NCI-H1417 treated with DMSO at 0.1 percent for 48 hours (cell line): Measurements from ENCODE around the gene ACTN2.

ENCODE experiments used
- DNase-seq: peaks from one replicate; lab custom pipeline; 2025; lab: John Stamatoyannopoulos, UW

Gene ACTN2

DNA sequence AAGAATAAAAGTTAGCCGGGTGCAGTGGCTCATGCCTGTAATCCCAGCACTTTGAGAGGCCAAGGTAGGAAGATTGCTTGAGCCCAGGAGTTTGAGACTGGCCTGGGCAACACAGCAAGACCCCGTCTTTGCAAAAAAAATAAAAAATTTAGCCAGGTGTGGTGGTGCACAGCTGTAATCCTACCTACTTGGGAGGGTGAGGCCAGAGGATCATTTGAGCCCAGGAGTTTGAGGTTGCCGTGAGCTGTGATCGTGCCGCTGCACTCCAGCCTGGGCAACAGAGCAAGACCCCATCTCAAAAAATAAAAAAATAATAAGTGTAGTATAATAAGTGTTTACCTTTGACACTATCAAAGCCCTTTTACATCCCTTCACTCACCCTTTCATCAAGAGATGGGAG lies 5.0 kb downstream of the ACTN2 start:
- DNase-seq: no peak

DNA sequence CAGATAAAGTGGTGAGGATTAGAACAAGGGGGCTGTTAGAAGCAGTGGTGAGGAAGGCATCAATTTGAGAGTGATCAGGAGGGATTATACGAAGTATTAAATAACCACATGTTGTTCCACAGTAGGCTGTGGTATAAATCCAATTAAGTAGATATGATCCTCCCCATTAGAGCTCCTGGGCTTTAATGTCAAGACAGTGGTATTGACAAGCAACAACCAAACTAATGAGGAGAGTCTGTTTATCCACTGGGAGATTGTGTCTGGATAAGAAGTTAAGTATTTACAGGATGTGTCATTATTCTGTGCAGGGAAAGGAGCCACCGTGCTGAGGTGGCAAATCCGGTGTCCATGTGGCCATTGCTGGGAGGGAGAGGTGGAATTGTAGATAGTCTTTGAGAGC lies 5.8 kb downstream of the ACTN2 start:
- DNase-seq: no peak

DNA sequence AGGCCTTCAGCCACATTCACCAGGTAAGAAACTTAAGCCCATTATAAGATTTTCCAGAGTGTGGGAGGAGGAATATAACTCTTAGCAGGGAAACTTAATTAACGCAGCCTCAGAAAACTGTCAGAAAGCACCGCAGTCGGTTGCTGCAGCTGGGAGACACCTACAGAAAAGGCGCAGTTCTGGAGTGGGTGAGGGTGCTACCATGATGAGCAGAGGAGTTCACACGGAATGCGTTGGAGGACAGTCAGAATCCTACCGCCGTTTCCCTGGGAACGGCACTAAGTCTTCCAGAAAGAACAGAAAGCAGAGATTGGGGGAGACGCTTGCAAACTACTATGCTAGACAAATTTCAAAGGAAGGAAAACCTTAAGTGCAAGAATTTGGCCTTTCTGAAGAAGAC lies 6.4 kb downstream of the ACTN2 start:
- no peak for DNase-seq

DNA sequence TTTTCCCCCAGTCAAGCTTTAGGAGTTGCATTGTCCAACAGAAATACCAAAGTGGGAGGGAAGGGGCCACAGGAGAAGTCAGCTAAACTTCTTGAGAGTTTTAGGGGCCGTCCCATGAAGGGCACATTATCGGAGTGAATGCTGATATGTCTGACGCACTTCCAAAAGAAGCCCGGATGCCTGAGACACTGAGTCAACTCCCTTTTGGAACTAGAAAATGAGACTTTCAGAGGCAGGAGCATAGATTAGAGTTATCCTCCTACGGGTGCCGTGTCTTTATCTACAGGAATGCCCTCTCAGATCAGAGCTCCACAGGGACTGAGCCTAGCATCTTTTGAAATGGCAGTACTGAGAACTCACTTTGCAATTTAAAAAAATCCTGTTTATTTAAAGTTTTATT lies 13.1 kb downstream of the ACTN2 start:
- no peak for DNase-seq

DNA sequence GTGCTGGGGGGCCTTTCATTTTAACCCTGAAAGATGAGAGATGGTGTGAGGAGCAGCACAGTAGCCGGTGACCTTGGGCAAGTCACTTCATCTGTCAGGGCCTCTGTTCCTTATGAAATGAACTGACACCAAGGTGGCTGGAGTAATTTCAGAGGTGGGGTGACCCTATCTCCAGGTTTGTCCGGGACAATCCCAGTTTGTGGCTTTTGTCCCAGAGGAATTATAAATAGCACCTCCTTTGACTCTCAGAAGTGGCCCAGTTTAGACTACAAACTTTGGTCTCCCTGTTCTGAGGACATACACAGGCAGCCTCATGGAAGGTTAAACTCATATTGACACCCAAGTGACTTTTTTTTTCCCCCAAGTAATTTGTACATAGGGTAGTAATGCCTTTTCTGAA lies 14.6 kb downstream of the ACTN2 start:
- DNase-seq: no peak

DNA sequence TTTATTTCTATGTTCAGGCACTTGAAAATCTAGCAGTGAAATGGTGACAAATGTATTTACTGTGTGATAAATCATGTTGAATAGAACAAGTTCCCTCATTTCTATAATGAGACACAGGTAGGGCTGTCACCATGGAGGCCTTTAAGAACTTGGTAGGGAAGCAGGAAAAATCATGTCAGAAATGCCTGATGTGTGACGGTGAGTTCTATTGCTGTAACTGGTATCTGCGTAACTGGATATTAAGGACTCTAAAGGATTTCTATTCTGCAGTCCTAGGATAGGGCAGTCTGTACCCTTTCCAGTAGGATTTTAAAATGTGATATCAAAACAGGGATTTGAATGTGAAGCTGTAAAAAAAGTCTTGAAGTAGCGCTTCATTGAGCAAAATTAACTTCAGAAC lies 15.5 kb downstream of the ACTN2 start:
- DNase-seq: no peak

DNA sequence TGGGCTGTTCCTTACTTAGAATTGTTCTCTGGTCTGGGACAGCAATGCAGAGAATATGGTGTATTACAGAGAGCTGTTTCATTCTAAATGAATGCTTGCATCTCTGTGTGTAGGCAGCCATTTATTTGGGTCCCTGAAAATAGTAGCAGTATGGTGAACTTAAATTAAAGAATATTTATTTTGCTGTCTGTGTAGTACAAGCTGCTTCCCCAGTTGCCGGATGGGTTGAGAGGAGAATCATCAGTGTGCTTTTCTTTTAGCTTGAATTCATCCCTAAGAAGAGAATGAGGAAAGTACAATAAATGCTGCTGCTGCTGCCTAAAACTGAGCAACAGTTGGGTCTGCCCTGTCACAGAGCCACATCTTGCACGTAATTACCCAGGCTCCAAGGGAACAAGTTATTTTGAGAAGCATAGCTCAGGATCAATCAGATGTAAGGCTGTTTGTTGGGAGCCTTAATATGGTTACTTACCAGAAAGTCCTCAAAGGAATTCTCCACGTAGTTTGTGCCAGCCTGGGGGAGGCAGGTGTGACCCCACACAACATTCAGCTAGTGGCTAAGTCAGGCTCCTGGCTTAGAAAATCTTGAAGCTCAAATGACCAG lies 16.6 kb downstream of the ACTN2 start:
- no peak for DNase-seq

DNA sequence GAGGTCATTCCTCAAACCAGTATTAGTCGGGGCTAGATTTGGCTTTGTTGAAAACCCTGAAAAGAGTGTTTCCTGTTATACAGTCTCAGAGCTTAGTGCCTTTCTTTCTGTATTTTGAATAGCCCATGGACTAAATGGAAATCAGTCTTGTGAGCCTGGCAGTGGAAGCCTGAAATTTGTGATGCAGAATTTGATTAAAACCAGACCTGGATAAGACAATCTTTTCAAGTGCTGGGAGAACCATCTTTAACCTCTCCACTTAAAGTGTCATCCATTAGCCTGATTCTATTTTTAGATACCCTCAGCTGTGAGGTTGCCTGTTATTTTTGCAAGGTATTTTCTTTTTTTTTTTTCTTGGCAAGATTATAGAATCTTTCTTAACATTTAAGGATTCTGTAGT lies 19.5 kb downstream of the ACTN2 start:
- DNase-seq: no peak

DNA sequence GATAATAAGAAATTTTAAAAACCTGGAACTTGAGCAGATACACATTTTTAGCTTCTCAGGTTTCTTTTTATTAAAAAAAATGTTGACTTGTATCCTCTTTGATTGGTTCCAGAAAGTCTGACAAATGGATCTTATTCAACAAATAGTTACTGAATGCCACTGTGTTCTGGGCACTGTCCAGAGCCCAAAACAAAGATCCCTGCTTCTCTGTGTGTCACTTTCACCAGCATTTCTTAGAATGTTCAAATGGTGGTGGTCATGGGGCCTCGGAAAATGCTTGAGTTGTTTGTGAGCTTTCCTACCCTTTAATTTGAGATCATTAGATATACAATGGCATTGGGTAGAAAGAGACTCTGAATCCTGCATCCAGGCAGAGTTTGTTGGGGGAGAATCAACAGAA lies 19.9 kb downstream of the ACTN2 start:
- DNase-seq: no peak

DNA sequence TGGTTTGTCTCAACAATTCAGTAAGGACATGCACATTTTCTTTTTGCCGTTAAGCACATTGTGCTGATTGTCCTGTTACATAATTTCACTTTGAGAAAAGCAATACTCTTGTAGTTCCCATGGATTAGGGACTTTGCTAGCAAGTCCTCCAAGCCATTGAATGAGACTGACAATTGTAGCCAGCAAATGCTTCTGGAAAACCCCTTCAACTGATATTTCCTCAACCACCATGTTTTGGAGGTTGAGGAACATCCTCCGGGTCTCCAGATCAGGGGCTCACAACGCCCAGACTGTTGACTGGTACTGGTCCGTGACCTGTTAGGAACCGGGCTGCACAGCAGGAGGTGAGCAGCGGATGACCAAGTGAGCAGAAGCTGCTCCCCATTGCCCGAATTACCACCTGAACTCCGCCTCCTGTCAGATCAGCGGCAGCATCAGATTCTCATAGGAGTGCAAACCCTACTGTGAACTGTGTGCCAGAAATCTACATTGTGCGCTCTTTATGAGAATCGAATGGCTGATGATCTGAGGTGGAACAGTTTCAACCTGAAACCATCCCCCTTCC lies 24.1 kb downstream of the ACTN2 start:
- DNase-seq: no peak

DNA sequence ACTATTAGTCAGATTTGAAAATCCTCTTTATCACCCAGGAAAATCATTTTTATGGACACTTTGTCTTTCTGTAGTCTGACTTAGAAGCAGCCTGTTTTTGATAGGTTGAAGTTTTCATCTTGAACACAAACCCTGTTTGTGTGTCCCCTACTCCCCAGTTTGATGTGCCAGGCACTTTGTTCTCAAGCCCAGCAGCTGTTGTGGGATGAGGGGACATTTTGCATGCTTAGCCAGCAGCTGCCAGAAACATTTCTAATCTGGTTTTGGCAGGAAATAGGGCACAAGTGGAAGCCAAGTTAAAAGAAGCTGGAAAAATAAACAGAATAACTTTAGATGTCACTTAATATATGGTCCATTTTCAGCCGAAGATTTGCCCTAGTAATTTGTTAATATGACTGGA lies 29.9 kb downstream of the ACTN2 start:
- DNase-seq: no peak

DNA sequence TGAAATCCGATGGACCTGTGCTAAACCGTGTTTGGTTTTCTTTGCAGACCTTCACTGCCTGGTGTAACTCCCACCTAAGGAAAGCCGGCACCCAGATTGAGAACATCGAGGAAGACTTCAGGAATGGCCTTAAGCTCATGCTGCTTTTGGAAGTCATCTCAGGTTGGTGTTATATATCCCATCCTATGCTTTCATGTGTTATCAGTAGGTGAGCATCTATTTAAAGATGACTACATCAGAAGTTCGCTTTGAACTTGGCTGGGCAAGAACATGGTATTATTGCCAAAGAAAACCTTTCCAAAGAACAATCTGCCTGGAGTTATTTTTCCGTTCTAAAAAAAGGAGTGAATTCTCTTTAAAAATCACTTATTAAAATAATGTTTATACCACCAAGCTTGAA lies 31.5 kb downstream of the ACTN2 start:
- no peak for DNase-seq

DNA sequence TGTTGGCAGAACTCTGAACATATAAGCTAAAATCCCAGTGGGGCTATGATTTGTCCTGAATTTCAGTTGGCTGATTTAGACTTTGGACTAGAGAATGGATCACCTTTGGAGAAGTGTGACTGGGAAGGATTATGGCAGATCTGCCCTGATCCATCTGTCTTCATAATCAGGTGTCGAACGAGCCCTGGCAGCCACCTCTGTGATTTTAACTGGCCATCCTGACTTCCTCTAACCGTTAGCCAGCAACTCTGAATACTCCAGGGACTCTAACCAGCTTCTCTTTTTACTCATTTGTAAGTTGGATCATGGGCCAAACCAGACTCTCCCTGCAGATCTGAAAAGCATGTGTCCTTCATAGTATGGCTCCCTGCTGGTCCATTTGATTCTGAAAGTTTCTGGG lies 32.0 kb downstream of the ACTN2 start:
- no peak for DNase-seq

DNA sequence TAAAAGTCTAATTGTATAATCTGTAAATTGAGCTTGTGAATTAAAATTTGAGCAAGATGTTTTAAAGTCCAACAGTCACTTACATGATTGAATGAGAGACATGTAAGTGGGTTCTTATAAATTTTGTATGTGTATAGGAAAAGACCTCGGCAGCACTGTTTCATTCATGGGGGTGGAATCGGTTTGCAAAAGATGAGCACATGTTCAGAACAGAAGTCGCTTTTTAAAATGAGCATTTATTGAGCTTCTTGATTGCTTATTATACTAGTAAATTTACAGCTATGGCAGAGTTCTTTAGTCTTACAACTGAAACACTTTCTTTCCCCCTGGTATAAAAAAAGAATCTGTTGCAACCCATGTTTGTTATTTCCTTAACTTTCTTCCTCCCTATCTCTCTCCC lies 33.9 kb downstream of the ACTN2 start:
- DNase-seq: no peak

DNA sequence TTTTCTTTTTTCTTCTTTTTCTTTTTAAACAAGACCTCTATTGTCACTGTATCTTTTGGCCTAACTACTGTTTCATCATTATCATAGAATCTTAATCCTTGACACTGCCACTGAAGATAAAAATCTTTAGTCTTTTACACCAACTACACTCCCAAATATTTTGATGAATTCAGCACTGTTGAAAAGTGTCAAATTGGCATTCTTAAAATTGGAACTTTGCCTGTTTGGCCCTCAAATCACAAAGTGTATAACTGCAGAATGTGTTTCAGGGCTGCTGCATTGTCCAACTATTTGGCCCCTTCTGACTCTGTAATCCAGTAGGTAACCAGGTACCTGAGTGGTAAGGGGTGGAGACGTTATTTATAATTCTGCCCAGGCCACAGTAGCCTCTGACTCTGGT lies 34.3 kb downstream of the ACTN2 start:
- DNase-seq: no peak

DNA sequence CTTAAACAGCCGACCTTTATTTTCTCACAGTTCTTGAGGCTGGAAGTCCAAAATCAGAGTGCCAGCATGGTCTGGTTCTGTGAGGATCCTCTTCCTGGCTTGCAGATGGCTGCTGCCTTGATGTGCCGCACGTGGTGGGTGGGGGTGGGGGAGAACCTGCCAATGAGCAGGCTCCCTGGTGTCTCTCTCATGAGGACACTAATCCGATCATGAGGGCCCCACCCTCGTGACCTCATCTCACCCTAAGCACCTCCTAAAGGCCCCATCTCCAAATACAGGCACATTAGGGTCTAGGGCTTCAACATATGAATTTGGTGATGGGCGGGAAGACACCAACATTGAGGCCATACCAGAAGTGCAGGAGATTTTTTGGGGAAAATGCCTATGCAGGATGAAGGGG lies 37.8 kb downstream of the ACTN2 start:
- no peak for DNase-seq

DNA sequence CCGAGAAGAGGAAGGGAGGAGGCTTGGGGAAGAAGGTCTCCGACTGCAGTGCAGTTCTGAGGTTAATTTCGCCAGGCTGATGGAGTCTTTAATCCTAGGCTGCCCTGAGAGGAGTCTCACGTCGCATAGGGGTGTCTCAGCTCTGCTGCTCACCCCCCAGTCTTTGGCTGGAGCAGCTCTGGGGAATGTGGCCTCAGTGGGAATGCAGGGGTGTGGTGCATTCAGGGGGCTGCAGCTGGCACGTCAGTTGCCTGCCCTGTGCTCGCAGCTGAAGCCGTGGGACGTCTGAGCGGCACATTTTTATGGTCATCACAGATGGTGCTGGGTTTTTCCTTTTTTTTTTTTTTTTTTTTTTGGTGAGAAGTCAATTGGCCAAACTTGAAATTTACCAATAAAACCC lies 38.2 kb downstream of the ACTN2 start:
- no peak for DNase-seq

DNA sequence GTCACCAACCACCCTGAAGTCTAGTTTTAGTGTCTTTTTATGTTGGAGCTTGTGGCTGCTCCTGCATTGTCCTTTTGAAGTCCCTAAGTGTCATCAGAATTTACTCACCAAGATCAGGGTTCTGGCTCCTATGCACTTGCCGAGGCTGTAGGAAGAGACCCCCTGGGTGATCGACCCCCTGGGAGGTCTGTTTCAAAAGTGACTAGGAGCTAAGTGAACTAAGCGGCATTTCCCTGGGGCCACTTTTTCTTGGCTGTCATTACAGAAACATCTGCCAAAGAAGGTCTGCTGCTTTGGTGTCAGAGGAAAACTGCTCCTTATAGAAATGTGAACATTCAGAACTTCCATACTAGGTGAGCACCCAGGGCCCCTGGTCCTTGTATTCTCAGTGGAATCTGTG lies 39.4 kb downstream of the ACTN2 start:
- DNase-seq: no peak

DNA sequence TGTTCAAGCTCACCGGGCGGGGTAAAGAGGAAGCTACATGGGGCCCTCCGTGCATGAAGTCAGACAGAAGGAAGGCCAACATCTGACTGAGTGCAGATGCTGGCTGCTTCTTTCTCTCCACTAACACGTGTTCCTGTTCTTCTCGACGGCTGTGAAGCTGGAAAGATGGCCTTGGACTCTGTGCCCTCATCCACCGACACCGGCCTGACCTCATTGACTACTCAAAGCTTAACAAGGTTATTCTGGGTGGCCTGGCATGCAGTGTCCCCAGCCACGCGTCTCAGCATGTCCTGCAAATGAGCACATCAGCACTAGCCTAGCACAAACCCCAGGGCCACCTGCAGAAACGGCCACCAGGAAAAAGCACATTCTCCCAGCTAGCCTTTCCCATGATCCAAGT lies 41.2 kb downstream of the ACTN2 start:
- no peak for DNase-seq

DNA sequence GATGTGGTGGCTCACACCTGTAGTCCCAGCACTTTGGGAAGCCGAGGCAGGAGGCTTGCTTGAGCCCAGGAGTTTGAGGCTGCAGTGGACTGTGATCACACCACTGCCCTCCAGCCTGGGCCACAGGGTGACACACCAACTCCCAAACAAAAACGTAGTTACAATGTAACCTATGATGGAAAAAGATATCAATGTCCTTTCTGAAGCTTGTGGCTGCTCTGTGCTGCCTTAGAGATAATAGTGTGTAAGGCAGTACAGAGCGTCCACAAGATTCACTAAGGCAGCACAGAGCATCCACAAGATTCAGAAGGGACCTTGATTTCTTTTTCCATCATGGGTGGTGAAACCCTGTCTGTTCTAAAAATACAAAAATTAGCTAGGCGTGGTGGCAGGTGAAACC lies 42.5 kb downstream of the ACTN2 start:
- DNase-seq: no peak

DNA sequence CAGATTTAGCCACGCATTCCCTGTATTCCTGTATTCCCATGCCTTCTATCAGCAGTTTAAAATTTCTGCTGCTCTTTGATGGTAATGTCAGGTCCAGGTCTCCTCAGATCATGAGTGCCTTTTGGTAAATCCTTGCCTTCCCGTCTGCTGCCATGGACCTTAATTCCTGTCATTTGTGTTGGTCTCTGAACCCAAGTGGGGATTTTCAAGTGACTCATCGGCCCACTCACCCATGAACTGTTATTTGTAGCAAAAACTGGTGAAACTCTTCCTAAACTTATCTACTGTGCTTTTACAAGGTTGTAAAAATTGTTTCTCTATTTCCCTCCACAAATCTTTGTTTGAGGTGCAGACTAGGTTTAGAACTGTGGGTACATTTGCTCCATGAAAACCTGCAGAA lies 47.4 kb downstream of the ACTN2 start:
- DNase-seq: no peak

DNA sequence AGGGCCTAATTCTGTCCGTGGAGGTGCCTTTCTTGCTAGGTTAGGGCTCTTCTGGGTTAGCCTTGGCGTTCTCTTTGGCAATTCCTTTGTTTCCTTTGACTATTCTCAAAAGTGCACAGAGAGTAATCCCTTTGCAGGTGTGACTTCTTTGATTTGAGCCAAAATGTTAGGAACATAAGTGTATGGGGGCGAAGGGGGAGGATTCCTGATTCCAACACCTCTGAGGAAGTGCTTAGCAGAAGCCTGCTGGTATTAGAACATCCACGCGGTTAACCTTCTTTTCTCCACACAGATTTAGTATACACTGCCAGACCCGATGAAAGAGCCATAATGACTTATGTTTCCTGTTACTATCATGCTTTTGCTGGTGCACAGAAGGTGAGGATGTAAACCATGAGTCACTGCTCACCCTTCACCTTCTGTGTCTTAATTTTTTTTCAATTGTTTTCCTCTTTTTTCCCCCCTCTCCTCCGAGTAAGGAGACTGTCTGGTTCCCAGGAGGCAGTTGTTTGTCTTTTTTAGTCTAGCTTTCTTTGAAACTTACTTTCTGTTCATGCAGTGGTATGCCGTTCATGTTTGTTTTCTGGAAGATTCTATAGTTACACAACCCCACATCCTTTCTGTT lies 48.0 kb downstream of the ACTN2 start:
- DNase-seq: no peak

DNA sequence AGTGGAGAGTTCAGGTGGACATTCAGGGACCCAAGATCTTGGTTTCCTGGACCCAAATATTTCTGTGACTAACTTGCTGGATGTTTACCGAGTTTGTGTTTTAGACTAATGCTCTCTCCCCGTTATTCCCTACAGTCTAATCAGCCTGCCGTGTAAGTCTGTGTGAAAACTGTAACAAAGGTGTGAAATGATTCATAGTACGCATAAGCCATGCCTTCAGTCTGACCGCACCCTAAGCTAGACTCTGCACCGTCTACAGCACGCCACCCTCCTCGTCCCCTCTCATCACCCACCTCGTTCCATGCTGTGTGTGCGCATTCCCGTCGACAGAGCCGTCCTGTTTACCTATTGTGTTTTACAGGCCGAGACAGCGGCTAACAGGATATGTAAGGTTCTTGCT lies 50.5 kb downstream of the ACTN2 start:
- DNase-seq: no peak

DNA sequence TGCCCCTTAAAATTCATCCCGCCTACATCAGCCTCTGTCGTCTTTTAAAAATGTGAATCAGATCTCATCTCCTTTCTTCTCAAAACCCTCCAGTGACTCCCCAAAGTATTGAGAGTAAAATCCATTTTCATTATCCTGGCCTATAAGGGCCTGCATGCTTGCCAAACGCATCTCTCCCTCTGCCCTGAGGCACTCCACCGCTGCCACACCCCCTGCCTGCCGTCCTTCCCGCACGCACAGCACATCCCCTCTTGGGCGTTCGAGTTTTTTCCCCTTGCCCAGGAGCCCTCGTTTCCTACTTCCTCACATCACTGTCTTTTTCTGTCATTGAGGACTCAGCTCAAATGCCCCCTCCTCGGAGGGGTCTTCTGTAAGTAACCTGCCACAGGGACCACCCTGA lies 55.5 kb downstream of the ACTN2 start:
- DNase-seq: no peak
